HG03280 (cell line): ENCODE measurements around the gene GPR78.

Experiments used
- ATAC-seq: cut with Tn5 transposase; IDR thresholded peaks from one replicate; pipeline ENCODE4 v1.9.1; 2021; ENCODE audit warnings: mild to moderate bottlenecking, moderate library complexity; ENCODE audit not compliant: unreplicated experiment

The GPR78 gene

DNA sequence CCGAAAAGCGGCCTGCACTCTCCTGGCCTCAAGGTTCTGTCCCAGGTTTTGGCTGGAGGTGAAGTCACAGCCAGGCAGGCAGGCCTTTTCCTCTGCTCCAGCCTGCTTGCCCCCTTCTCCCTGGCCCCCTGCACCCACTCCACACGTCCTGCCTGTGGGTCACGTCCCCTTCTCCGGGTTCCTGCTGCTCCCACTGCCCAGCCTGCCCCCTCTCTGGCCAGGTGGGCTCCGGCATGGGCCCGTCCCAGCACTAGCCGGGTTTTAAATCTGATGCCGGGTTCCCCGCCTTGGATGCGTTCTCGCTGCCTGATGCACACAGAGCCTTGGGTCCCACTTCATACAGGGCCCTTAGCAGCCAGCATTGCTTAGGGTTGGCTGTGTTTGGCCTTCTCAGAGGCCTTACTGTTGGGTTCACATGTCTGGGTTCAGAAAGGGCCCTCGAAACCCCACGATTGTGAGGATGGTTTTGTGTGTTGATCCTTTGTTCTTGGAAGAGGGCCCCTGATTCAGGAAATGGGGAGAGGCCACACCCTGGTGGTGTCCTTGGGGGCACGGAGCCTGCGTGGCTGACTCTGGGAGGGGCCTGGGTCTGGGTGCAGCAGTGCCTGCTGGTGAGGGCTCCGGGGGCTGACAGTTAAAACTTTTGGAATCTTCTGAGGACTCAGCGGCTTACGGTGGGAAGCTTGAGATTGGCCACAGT lies 18.3 kb downstream of the GPR78 start:
- no peak for ATAC-seq

- no peak for ATAC-seq
These were observed 18.9 kb downstream of the GPR78 start for GRCh38 chr4:8599091-8599460.

DNA sequence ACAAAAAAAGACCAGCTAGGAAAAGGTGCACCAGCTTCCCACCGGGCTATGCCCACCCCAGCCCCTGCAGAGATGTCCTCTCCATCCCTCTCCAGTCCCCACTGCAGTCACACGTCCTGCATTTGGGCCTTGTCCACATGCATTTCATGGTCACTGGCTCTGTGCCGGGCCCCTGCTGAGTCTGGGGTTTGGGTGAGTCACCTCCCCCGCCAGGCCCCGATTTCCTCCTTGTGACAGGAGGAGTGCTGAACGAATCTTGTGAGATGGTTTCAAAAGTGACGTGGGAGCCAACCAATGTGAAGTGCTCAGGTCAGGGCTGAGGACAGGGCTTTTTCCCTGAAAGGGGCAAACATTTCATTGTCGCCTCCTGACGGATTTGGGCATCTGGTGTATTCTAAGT lies 19.5 kb downstream of the GPR78 start:
- no peak for ATAC-seq

- no peak for ATAC-seq
These were observed 20.1 kb downstream of the GPR78 start for GRCh38 chr4:8600266-8600665.

- no peak for ATAC-seq
These were observed 20.5 kb downstream of the GPR78 start for GRCh38 chr4:8600686-8601085.

DNA sequence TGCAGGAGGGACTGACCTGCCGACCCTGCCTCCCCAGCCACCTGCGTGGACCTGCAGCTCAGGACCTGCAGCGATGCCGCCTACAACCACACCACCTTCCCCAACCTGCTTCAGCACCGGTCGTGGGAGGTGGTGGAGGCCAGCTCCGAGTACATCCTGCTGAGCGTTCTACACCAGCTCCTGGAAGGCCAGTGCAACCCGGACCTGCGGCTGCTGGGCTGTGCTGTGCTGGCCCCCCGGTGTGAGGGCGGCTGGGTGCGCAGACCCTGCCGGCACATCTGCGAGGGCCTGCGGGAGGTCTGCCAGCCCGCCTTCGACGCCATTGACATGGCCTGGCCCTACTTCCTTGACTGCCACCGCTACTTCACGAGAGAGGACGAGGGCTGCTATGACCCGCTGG lies 20.9 kb downstream of the GPR78 start:
- no peak for ATAC-seq

GRCh38 chr4:8601556-8601955 lies 21.4 kb downstream of the GPR78 start:
- no peak for ATAC-seq

DNA sequence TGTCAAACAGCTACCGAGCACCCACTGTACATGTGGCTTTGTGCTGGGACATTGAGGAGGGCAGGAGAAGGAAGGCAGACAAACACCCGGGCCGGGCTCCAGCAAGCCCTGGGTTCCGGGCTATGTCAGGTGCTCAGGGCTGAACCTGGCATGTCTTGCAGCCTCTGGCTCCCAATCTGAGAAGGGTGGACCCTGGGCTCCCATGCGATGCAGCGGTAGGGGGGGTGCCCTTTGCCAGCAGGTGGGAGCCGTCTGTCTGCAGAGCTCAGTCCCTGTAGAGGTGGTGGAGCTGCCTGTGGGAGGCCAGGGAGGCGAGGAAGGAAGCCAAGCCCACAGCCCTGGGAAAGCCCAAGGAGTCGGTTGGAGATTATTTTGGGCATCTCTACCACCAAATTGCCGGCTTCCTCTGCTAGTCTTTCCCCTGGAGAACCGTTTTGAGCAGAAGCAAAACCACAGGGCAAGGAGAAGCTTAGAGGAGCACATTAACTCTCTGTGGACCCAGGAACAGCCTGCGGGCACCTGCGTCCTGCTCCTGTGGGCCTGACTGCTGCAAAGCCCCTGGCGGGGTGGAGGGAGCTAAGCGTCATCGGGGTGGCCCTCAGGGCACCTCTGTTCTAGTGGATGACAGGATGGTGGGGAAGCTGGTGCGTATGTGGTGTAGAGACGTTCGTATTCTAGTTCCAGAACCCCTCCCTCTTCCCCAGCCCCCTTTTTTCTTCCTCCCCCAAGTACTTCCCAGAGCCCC lies 22.7 kb downstream of the GPR78 start:
- no peak for ATAC-seq

- ATAC-seq = no peak
These were observed 23.7 kb downstream of the GPR78 start for GRCh38 chr4:8603931-8604330.

DNA sequence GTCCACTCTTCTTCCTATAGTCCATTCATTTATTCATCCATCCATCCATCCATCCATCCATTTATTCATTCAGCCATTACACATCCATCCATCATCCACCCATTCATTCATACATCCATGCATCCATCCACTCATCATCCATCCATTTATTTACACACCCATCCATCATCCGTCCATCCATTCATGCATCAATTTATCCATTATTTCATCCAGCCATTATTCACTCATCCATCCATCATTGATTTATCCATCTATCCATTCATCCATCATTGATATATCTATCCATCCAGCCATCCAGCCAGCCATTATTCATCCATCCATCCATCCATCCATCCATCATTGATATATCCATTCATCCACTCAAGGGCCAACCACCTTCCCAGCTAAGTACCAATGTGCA lies 25.1 kb downstream of the GPR78 start:
- ATAC-seq = no peak

DNA sequence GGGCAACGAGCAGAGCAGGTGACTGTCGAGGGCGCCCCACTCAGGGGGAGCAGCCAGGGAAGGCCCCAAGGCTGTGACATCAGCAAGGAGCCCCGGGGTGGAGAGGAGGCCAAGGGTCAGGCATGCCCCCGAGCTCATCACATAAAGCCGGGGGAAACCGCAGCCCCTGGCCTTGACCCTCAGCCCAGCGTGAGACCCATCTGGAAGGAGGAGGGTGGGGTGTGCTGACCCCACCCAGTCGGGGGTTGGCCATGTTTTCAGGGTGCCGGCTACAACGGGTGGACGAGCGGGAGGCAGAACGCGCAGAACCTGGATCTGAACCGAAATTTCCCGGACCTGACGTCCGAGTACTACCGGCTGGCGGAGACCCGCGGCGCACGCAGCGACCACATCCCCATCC lies 26.3 kb downstream of the GPR78 start:
- no peak for ATAC-seq

- ATAC-seq = no peak
These were observed 26.8 kb downstream of the GPR78 start for GRCh38 chr4:8606966-8607365.

DNA sequence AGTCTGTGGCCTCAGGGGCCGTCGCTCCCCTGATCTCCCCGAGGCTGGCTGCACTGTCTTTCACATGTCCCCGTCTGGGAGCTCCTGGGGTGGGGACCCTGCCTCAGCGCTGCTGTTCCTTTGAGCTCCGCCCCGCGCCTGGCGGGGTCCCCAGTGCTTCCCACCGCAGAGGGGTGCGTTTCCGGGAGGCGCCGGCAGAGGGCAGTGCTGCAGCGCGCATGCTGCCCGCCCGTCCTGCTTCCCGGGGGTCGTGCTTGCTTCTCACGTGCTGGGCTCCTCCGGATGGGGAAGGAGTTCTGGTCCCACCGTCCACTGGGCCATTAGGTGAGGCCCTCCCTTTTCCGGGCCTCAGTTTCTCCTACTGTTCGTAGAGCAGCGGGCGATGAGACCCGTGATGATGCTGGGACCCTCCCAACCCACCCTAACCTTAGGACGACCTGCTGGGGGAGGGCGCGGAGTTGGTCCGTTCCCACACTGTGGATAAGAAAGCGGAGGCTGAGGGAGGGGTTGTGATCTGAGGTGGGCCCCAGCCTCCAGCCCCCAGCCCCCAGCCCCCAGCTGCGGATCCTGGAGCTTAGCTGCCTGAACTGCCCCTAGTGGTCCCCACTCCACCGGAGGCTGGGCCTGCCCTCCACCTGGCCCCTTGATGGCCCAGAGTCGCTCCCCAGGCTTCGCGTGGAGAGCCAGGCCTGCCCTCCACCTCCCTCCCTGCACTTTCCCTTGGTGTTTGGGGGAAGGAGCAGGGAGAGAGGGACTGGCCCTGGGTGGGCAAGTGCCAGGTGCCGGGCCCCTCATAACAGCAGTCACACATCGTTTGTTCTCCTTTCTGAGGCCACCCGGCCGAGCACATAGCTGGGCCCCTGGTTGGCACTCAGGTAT lies 27.6 kb downstream of the GPR78 start:
- no peak for ATAC-seq

DNA sequence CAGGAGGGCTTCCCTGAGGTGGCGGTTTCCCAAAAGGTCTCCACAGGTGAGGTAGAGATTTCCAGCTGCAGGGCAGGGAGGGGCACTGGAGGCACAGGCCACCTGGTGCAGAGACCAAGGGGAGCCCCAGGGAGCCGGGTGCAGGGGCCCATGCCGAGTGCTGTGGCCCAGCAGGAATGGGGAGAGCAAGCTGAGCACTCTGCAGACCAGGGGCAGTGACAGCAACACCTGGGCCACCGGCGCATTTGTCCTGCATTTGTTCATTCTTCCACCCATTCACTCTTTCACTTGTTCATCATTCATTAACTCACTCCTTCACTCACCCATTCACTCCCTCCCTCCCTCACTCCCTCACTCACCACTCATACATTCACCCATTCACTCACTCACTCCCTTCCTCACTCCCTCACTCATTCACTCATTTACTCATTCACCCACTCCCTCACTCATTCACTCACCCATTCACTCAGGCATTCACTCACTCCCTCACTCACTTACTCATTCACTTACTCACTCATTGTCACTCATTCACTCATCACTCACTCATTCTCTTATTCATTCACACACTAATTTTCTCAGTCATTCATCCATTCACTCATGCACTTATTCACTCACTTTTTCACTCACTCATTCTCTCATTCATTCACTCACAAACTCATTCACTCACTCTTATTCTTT lies 28.7 kb downstream of the GPR78 start:
- ATAC-seq = no peak

DNA sequence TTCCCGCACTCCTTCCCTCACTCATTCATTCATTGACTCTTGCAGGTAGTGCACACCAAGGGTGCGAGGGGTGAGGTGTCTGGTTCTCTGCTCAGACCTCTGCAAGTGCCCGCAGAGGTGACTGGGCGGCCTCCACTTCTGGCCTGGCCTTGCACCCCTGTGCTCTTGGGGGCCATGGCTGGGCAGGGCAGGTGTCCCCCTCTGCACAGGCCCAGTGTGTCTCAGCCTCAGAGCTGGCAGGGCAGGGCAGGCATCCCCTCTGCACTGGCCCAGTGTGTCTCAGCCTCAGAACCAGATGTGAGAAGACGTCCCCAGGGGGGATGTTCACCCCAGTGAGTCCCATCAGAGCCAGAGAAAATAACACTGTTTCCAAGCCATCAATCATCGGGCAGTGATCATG lies 29.2 kb downstream of the GPR78 start:
- no peak for ATAC-seq

DNA sequence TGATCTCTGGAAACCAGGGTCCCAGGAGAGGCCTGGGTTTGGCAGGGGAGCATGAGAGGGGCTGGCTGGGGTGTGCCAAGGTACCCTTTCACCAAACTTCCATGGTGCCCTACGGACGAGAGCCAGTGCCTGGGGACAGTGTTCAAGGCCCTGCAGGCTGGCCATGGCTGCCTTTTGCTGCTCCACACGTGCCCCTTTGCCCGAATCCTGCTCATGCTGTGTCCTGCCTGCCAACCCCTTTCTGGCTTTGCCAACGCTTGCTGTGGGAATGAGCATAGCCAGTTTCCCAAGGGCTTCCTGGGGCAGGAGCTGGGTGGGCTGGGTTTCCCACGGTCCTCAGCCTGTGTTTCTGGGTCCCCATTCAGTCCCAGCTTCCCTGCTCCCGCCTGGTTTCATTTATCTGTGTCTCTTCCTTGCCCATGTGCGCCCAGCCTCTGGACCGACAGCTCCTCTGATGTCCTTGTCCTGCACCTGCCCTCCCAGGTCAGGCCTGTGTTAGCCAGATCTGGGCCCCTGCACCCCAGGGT lies 29.7 kb downstream of the GPR78 start:
- ATAC-seq = no peak

GRCh38 chr4:8610858-8611616 lies 30.8 kb downstream of the GPR78 start:
- no peak for ATAC-seq

DNA sequence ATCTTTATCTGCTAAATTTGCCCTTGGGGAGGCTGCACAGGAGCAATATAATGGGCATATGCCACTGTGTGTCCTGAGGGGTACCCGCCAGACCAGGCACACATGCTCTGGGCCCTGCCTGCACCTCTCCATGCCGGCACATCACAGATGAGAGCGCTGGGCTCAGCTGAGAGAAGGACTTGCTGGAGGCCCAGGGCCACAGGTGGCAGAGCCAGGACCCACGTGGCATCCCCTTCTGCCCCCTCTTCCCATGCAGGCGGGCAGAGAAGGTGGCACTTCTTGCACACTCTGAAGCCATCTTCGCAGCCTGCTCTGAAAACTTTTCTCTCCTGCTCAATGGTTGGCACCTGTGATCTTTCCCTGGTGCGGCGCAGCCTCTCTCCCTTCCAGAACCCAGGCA lies 32.5 kb downstream of the GPR78 start:
- no peak for ATAC-seq

DNA sequence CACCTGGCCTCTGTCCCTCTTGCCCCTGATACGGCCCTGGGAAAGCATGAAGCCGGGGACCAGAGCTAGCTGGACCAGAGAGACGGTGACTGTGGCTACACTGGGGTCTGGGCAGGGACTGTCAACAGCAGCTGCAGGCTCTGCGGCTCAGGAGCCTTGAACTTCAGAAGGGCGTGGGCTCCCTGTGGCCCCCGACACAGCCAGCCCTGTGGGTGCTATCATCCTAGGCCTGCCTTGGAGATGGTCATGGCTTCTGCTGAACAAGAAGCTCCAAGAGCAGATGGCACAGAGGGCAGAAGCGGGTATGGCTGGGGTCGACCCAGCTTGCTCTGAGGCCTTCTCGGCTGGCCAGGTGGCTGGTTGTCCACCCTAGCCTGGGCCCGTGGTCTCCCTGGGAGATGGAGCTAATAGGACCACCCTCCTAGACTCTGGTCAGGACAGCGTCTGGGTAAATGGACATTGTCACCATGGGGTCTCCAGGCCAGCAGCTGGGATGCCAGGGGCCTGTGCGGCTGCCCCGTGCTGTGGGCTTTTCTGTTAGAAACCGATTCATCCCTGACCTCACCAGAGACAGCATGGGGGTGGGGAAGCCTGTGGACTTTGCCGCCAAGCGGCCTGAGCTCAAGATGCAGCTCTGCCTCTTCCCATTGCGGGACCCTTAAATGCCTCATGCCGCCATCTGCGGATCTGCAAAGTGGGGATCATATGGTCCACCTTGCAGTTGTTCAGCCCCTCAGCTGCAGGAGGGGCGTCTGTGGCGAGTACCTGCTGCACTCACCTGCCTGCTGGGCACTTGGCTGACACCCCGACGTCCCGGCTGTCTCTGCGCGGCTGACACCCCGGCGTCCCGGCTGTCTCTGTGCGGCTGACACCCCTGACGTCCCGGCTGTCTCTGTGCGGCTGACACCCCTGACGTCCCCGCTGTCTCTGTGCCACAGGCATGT lies 33.5 kb downstream of the GPR78 start:
- no peak for ATAC-seq
